Measurements from ENCODE around the gene GOLGA8A.
"Not testable (repeated sequence)": the region's sequence is repeated elsewhere in the genome, so short reads cannot be mapped to it uniquely, and the experiment has no call there.

The GOLGA8A gene

DNA sequence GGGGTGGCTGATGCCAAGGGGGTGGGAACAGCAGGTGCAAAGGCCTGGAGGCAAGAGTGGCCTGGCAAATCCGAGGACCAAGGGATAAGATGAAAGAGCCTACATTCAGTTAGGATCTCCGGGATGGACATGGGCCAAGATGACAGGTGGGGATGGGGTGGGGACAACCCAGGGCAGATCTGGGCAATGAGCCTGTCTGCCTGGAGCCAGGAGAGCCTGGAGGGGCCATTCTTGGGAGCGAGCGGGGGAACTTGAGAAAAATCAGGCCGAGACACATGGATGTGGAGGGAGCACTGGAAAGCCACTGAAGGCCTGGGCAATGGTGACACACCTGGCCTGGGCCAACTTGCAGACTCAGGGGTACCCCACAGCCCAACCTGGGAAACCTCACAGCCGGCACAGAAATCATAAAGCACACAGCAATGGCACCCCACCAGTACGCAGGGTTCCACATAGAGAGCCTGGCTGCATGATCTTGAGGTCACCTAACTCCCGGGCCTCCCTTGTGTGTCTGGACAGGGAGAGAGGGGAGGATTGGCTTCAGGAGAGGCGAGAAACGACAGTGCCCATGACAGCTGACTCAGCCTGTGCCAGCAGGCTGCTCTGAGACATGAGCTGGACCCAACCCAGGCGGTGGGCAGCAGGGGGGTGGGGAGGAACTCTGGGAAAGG is 3.5 kb downstream of the GOLGA8A start:
- not testable (repeated sequence) for H3K4me3 ChIP-seq (ENCODE audit: low read length in 2 of 2); H3K4ac ChIP-seq (ENCODE audit: low read length); H3K14ac ChIP-seq (ENCODE audit: low read length); H3K79me1 ChIP-seq (ENCODE audit: low read depth, low read length); H3K9ac ChIP-seq (ENCODE audit: low read depth, low read length, poor library complexity); H3K23ac ChIP-seq (ENCODE audit: low read depth, low read length, poor library complexity); H4K8ac ChIP-seq (ENCODE audit: low read depth, low read length); H2BK120ac ChIP-seq (ENCODE audit: low read depth, low read length); H3K18ac ChIP-seq (ENCODE audit: low read length); H3K4me1 ChIP-seq (ENCODE audit: control insufficient read depth in 2 of 2, insufficient read depth in 1 of 2, low read depth in 1 of 2, low read length in 2 of 2); H3K4me2 ChIP-seq (ENCODE audit: insufficient read depth, low read length, poor library complexity, severe bottlenecking); H2AK5ac ChIP-seq (ENCODE audit: low read depth, low read length); H3K27ac ChIP-seq (replicated peaks; ENCODE audit: low read length); H2BK5ac ChIP-seq (ENCODE audit: low read length); H2AFZ ChIP-seq (ENCODE audit: low read length); H3K9me3 ChIP-seq (replicated peaks in 1 of 2; ENCODE audit: control insufficient read depth in 2 of 2, insufficient read depth in 1 of 2, low read depth in 1 of 2, low read length in 2 of 2); H2BK12ac ChIP-seq (ENCODE audit: low read length); H4K91ac ChIP-seq (ENCODE audit: low read depth, low read length, poor library complexity); DNase-seq (ENCODE audit: low spot score)
- Histone ChIP-seq H3K36me3 (replicated peaks in 1 of 2; ENCODE audit: control insufficient read depth in 2 of 2, insufficient read depth in 2 of 2, low read length in 2 of 2) (peaks cover 0 to 37% of the 10 kb centered on the region in 2 donors), H2BK15ac (ENCODE audit: low read length) (peak overlapping the region; percentile 37), H3K27me3 (ENCODE audit: control insufficient read depth in 3 of 3, insufficient read depth in 3 of 3, low read depth in 1 of 3, low read length in 3 of 3) (peaks cover 0 to 23% (median 3%) of the 10 kb centered on the region in 3 experiments)
- WGBS, 2 donors (ENCODE audit: extremely low coverage in 2 of 2, insufficient read length in 2 of 2, insufficient replicate concordance in 1 of 2): no CpG with 5 or more reads among the region's 11 CpGs

DNA sequence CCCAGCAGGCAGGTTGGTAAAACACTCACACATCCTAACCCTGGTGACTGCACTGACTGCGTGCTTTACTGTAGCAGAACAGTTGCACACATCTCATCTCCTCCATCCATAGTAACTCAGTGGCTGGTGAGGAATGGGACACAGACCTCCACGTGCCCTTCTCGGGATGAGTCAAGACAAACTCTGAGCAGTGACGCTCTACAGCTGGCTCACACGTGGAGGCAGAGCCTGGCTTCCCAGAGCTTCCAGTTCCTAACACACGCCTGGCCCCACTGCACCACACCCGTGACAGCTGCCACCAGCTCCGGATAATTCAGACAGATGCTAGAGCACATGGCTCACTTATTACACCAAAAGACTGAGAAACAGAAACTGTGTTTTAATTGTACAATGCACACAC is 7.0 kb downstream of the GOLGA8A start:
- no CpG with 5 or more reads among the region's 8 CpGs for WGBS, 2 donors (ENCODE audit: extremely low coverage in 2 of 2, insufficient read length in 2 of 2, insufficient replicate concordance in 1 of 2)
- not testable (repeated sequence) for DNase-seq (ENCODE audit: low spot score); H3K4me1 ChIP-seq (ENCODE audit: control insufficient read depth in 2 of 2, insufficient read depth in 1 of 2, low read depth in 1 of 2, low read length in 2 of 2); H3K9ac ChIP-seq (ENCODE audit: low read depth, low read length, poor library complexity); H3K79me1 ChIP-seq (ENCODE audit: low read depth, low read length); H3K27ac ChIP-seq (replicated peaks; ENCODE audit: low read length); H2BK5ac ChIP-seq (ENCODE audit: low read length); H3K4me2 ChIP-seq (ENCODE audit: insufficient read depth, low read length, poor library complexity, severe bottlenecking); H3K14ac ChIP-seq (ENCODE audit: low read length); H3K4ac ChIP-seq (ENCODE audit: low read length); H2AK5ac ChIP-seq (ENCODE audit: low read depth, low read length); H4K91ac ChIP-seq (ENCODE audit: low read depth, low read length, poor library complexity); H2BK120ac ChIP-seq (ENCODE audit: low read depth, low read length); H4K8ac ChIP-seq (ENCODE audit: low read depth, low read length); H3K23ac ChIP-seq (ENCODE audit: low read depth, low read length, poor library complexity); H2BK15ac ChIP-seq (ENCODE audit: low read length); H3K27me3 ChIP-seq (ENCODE audit: control insufficient read depth in 3 of 3, insufficient read depth in 3 of 3, low read depth in 1 of 3, low read length in 3 of 3); H3K18ac ChIP-seq (ENCODE audit: low read length); H3K4me3 ChIP-seq (ENCODE audit: low read length in 2 of 2); H2BK12ac ChIP-seq (ENCODE audit: low read length); H3K9me3 ChIP-seq (replicated peaks in 1 of 2; ENCODE audit: control insufficient read depth in 2 of 2, insufficient read depth in 1 of 2, low read depth in 1 of 2, low read length in 2 of 2); H2AFZ ChIP-seq (ENCODE audit: low read length)
- H3K36me3 ChIP-seq (replicated peaks in 1 of 2; ENCODE audit: control insufficient read depth in 2 of 2, insufficient read depth in 2 of 2, low read length in 2 of 2): peaks cover 0 to 46% of the 10 kb centered on the region in 2 donors

DNA sequence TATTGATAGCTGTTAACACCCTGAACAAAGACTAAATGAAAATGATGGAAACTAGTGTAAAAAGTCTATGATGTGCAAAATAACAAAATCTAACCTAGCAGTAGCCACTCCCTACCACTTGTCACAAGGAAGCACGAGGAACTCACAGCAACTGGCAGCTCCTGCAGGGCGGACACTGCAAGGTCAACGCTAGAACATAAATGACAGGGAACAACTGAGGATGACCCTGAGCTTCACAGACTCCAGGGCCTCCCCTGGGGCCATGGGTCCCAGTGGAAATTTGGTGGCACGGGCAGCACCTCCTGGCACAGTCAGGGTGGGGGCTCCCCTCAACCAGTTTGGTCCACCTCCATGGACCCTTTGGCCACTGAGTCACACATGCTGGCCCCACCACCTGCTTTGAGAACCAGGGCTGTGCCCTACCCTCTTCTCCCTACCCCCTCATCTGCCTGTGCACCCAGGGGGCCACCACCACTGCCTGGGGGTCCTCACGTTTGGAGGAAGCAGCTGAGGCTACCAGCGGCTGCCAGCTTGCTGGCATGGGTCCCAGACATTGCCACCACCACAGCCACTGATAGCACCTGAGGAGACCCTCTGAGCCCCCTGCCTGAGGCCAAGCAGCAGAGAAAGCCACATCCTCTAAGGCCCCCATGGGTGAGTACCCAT is 14.1 kb downstream of the GOLGA8A start:
- not testable (repeated sequence) for H3K18ac ChIP-seq (ENCODE audit: low read length); H3K4me3 ChIP-seq (ENCODE audit: low read length in 2 of 2); H2BK5ac ChIP-seq (ENCODE audit: low read length); H3K9me3 ChIP-seq (replicated peaks in 1 of 2; ENCODE audit: control insufficient read depth in 2 of 2, insufficient read depth in 1 of 2, low read depth in 1 of 2, low read length in 2 of 2); H3K23ac ChIP-seq (ENCODE audit: low read depth, low read length, poor library complexity); H3K4ac ChIP-seq (ENCODE audit: low read length); H2BK12ac ChIP-seq (ENCODE audit: low read length); H3K4me1 ChIP-seq (ENCODE audit: control insufficient read depth in 2 of 2, insufficient read depth in 1 of 2, low read depth in 1 of 2, low read length in 2 of 2); DNase-seq (ENCODE audit: low spot score); H4K8ac ChIP-seq (ENCODE audit: low read depth, low read length); H2BK120ac ChIP-seq (ENCODE audit: low read depth, low read length); H3K36me3 ChIP-seq (replicated peaks in 1 of 2; ENCODE audit: control insufficient read depth in 2 of 2, insufficient read depth in 2 of 2, low read length in 2 of 2); H2AFZ ChIP-seq (ENCODE audit: low read length); H2BK15ac ChIP-seq (ENCODE audit: low read length); H4K91ac ChIP-seq (ENCODE audit: low read depth, low read length, poor library complexity); H3K79me1 ChIP-seq (ENCODE audit: low read depth, low read length); H3K27ac ChIP-seq (replicated peaks; ENCODE audit: low read length); H3K9ac ChIP-seq (ENCODE audit: low read depth, low read length, poor library complexity); H2AK5ac ChIP-seq (ENCODE audit: low read depth, low read length); H3K27me3 ChIP-seq (ENCODE audit: control insufficient read depth in 3 of 3, insufficient read depth in 3 of 3, low read depth in 1 of 3, low read length in 3 of 3); H3K14ac ChIP-seq (ENCODE audit: low read length); H3K4me2 ChIP-seq (ENCODE audit: insufficient read depth, low read length, poor library complexity, severe bottlenecking)
- no CpG with 5 or more reads among the region's 6 CpGs for WGBS, 2 donors (ENCODE audit: extremely low coverage in 2 of 2, insufficient read length in 2 of 2, insufficient replicate concordance in 1 of 2)

DNA sequence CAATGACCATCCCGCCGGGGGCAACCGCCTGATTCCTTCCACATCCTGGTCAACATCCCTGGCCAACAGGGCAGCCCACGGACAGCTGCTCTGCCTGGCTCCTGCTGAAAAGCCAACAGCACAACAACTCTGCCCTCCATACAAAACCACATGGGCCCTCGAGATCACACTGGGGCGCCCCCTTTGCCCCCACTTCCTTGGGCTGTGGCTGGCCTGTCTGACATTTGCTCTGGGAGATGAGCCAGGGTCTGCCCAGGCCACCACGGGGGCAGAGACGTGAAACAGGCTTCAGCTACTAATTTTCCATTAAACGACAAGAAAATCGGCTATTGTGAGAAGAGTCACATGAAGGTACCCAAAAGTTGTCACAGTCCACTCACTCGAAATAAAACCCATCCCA is 16.7 kb downstream of the GOLGA8A start:
- not testable (repeated sequence) for H3K9me3 ChIP-seq (replicated peaks in 1 of 2; ENCODE audit: control insufficient read depth in 2 of 2, insufficient read depth in 1 of 2, low read depth in 1 of 2, low read length in 2 of 2); H3K27me3 ChIP-seq (ENCODE audit: control insufficient read depth in 3 of 3, insufficient read depth in 3 of 3, low read depth in 1 of 3, low read length in 3 of 3); H3K4ac ChIP-seq (ENCODE audit: low read length); H2BK12ac ChIP-seq (ENCODE audit: low read length); H3K9ac ChIP-seq (ENCODE audit: low read depth, low read length, poor library complexity); H3K4me3 ChIP-seq (ENCODE audit: low read length in 2 of 2); H3K79me1 ChIP-seq (ENCODE audit: low read depth, low read length); H3K23ac ChIP-seq (ENCODE audit: low read depth, low read length, poor library complexity); H2BK15ac ChIP-seq (ENCODE audit: low read length); H2AFZ ChIP-seq (ENCODE audit: low read length); H2AK5ac ChIP-seq (ENCODE audit: low read depth, low read length); H3K4me1 ChIP-seq (ENCODE audit: control insufficient read depth in 2 of 2, insufficient read depth in 1 of 2, low read depth in 1 of 2, low read length in 2 of 2); H3K4me2 ChIP-seq (ENCODE audit: insufficient read depth, low read length, poor library complexity, severe bottlenecking); H2BK120ac ChIP-seq (ENCODE audit: low read depth, low read length); DNase-seq (ENCODE audit: low spot score); H3K14ac ChIP-seq (ENCODE audit: low read length); H4K91ac ChIP-seq (ENCODE audit: low read depth, low read length, poor library complexity); H3K18ac ChIP-seq (ENCODE audit: low read length); H3K36me3 ChIP-seq (replicated peaks in 1 of 2; ENCODE audit: control insufficient read depth in 2 of 2, insufficient read depth in 2 of 2, low read length in 2 of 2); H3K27ac ChIP-seq (replicated peaks; ENCODE audit: low read length); H2BK5ac ChIP-seq (ENCODE audit: low read length); H4K8ac ChIP-seq (ENCODE audit: low read depth, low read length)
- no CpG with 5 or more reads among the region's 11 CpGs for WGBS, 2 donors (ENCODE audit: extremely low coverage in 2 of 2, insufficient read length in 2 of 2, insufficient replicate concordance in 1 of 2)

Measured in neuronal stem cell (in vitro differentiated cells).